ENCODE data around the gene HMGN4. TPM values are rescaled to one million over a fixed set of nuclear protein-coding genes. Genes with fewer than 3 reads are reported as not detected.

HMGN4 gene
- total and polyA plus RNA-seq, 9 of the 15 experiments (the other 6 are each of a cell fraction or from before 2014, with no cell fraction given), result 35.4 to 134 (median 94.1) TPM

DNA sequence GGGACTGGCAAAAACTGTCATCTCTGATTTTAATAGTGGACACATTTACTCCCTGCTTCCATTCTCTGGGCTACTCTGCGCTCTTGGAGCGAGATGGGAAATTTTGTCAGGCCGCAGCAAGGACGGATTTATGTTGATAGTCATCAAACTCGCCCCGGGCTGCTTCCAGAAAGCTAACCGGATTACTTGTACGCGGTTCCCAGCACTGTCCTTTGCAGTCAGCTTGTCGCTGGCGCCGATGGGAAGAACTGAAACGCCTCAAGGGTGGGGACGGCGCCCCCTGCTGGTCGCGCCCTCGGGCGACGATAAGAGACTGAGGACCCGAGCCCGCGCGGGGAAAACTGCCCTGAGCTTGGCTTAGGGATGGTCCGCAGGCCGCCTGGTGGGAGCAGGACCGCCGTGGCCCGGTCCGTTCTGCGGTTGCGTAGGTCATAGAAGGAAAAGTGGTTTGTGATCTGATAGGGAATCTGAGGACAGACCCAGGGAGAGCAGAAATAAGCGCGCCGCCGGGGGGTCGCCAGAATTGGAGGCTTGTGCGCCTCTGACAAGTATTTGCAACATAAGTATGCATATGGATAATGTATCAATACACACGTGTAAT, 57.6 kb downstream of the HMGN4 start (continued):
- TF ChIP-seq, protein P1, sequence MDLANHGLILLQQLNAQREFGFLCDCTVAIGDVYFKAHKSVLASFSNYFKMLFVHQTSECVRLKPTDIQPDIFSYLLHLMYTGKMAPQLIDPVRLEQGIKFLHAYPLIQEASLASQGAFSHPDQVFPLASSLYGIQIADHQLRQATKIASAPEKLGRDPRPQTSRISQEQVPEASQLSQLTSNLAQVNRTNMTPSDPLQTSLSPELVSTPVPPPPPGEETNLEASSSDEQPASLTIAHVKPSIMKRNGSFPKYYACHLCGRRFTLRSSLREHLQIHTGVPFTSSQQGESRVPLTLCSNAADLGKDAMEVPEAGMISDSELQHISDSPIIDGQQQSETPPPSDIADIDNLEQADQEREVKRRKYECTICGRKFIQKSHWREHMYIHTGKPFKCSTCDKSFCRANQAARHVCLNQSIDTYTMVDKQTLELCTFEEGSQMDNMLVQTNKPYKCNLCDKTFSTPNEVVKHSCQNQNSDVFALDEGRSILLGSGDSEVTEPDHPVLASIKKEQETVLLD (IDR thresholded peaks at IDR 0.05), result peak; percentile 87
- TF ChIP-seq NONO (IDR thresholded peaks at IDR 0.05; ENCODE audit: low read depth in 2 of 2, low read length in 1 of 2) (peak in 1 of 2 experiments; percentile 59; a peak in 1 of 4 replicates), TRIM24 (IDR thresholded peaks at IDR 0.05) (peak in 1 of 2 experiments; percentile 58; a peak in 2 of 4 replicates), ZNF239 (CRISPR knock-in tag; IDR thresholded peaks at IDR 0.05) (peak; percentile 28; the same call in 1 of the 2 replicates), BCOR (IDR thresholded peaks at IDR 0.05) (peak; percentile 77), SNIP1 (IDR thresholded peaks at IDR 0.05; ENCODE audit: low read depth) (no peak), SUPT5H (IDR thresholded peaks at IDR 0.05) (peak; percentile 17), JUND (IDR thresholded peaks at IDR 0.05; ENCODE audit: borderline replicate concordance, low read depth, low read length) (peak; percentile 78), JUND (tag; IDR thresholded peaks at IDR 0.05; ENCODE audit: borderline replicate concordance, low read depth, low read length) (peak; percentile 44; the same call in 1 of the 3 replicates), SMARCA5 (IDR thresholded peaks at IDR 0.05) (peak; percentile 70), TRIM28 (IDR thresholded peaks at IDR 0.05) (peak; percentile 82), PHF20 (IDR thresholded peaks at IDR 0.05; ENCODE audit: partially characterized antibody) (peak; percentile 50)
- TF ChIP-seq, protein P2, sequence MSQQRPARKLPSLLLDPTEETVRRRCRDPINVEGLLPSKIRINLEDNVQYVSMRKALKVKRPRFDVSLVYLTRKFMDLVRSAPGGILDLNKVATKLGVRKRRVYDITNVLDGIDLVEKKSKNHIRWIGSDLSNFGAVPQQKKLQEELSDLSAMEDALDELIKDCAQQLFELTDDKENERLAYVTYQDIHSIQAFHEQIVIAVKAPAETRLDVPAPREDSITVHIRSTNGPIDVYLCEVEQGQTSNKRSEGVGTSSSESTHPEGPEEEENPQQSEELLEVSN (IDR thresholded peaks at IDR 0.05; ENCODE audit: borderline replicate concordance in 1 of 2, extremely low read depth in 1 of 2, insufficient read depth in 1 of 2, insufficient read length in 1 of 2, low read depth in 1 of 2, low read length in 1 of 2, poor library complexity in 1 of 2, severe bottlenecking in 1 of 2), result peak; percentile 41 to 78
- TF ChIP-seq, protein P3, sequence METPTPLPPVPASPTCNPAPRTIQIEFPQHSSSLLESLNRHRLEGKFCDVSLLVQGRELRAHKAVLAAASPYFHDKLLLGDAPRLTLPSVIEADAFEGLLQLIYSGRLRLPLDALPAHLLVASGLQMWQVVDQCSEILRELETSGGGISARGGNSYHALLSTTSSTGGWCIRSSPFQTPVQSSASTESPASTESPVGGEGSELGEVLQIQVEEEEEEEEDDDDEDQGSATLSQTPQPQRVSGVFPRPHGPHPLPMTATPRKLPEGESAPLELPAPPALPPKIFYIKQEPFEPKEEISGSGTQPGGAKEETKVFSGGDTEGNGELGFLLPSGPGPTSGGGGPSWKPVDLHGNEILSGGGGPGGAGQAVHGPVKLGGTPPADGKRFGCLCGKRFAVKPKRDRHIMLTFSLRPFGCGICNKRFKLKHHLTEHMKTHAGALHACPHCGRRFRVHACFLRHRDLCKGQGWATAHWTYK (CRISPR knock-in tag; IDR thresholded peaks at IDR 0.05), result peak; percentile 78; the same call in 1 of the 2 replicates
- TF ChIP-seq, protein P4, sequence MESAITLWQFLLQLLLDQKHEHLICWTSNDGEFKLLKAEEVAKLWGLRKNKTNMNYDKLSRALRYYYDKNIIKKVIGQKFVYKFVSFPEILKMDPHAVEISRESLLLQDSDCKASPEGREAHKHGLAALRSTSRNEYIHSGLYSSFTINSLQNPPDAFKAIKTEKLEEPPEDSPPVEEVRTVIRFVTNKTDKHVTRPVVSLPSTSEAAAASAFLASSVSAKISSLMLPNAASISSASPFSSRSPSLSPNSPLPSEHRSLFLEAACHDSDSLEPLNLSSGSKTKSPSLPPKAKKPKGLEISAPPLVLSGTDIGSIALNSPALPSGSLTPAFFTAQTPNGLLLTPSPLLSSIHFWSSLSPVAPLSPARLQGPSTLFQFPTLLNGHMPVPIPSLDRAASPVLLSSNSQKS (CRISPR knock-in tag; IDR thresholded peaks at IDR 0.05), result no peak
- TF ChIP-seq, protein P5, sequence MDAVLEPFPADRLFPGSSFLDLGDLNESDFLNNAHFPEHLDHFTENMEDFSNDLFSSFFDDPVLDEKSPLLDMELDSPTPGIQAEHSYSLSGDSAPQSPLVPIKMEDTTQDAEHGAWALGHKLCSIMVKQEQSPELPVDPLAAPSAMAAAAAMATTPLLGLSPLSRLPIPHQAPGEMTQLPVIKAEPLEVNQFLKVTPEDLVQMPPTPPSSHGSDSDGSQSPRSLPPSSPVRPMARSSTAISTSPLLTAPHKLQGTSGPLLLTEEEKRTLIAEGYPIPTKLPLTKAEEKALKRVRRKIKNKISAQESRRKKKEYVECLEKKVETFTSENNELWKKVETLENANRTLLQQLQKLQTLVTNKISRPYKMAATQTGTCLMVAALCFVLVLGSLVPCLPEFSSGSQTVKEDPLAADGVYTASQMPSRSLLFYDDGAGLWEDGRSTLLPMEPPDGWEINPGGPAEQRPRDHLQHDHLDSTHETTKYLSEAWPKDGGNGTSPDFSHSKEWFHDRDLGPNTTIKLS (IDR thresholded peaks at IDR 0.05; ENCODE audit: borderline replicate concordance, low read depth), result peak; percentile 45; the same call in 1 of the 2 replicates
- TF ChIP-seq, protein P6, sequence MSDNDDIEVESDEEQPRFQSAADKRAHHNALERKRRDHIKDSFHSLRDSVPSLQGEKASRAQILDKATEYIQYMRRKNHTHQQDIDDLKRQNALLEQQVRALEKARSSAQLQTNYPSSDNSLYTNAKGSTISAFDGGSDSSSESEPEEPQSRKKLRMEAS (CRISPR knock-in tag; IDR thresholded peaks at IDR 0.05), result peak; percentile 17

Data from K562 (cell line).